ENCODE results near the gene ZNF677.
A peak's percentile ranks its signal among the peaks of the same experiment; 100 is the strongest.
"Not testable (repeated sequence)": the region's sequence is repeated elsewhere in the genome, so short reads cannot be mapped to it uniquely, and the experiment has no call there.

Gene ZNF677

DNA sequence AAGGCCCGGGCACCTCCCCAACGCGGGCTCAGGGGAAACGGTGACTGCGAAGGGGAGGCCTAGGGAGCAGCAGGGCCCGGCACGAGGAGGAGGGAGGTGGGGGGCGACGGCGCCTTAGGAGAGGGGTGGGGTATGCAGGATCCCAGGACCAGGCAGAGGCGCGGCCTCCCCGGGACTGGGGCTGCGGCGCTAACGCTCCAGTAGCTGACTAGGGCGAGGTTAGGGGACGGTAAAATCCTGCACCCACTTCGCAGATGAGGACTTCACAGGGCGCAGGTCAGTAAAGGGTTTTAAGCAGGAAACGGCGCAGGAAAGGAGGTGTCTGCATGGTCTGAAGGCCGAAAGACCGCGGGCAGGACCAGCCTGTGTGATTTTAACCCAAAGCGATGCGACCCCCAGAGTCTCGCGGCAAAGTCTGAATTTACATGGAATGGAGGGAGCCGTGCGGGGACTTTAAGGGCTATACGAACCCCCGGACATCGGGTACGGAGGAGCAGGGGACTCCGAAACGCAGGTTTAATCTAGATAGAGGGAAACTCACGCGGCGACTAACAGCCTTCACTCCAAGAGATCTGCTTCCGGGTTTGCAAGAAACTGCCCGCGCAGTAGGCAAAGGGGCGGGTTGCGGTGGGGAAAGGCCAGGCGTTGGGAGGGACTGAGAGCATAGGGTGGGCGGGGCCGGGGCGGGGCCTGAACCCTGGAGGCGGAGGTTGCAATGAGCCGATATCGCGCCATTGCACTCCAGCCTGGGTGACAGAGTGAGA is 61.7 kb downstream of the ZNF677 start, which contains the start of gene ZNF665:
Gene ZNF665 (minus strand): TSS at position 588 of the 764 bp plus-strand sequence. CDS start 10,460 bp downstream, outside the sequence.
- DNase-seq: peak; percentile 48

DNA sequence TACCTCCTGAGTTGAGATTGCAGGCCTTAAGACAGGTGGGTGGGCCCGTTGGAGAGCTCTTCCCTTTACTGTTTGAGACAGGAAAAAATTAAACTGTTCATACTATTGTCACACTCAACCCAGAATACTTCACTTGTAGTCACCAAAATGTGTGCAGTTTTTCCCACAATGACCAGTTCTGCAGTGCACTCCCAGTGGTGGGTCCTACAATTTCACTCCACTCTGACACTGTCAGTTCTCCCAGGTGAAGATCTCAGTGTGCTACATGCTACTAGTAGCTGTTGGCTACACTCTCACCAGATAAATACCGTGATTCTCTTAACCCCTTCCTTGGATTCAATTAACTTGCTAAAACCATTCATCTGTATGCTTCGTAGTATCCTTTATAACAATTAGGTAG is 64.4 kb downstream of the ZNF677 start:
- no peak for DNase-seq

- DNase-seq: not testable (repeated sequence)
Observed at GRCh38 chr19:53189691-53190198, 64.9 kb downstream of the ZNF677 start.

All from activated CD4-positive, alpha-beta T cell treated with anti-CD3 and anti-CD28 coated beads, Interleukin-2, amount 50 U/mL, for 16 hours (primary cell).